ENCODE measurements around the gene C3. TPM values are rescaled to one million over a fixed set of nuclear protein-coding genes. Genes with fewer than 3 reads are reported as not detected.

Gene C3
- total RNA-seq, 1 donor from 2014 or later: 1.5 TPM

DNA sequence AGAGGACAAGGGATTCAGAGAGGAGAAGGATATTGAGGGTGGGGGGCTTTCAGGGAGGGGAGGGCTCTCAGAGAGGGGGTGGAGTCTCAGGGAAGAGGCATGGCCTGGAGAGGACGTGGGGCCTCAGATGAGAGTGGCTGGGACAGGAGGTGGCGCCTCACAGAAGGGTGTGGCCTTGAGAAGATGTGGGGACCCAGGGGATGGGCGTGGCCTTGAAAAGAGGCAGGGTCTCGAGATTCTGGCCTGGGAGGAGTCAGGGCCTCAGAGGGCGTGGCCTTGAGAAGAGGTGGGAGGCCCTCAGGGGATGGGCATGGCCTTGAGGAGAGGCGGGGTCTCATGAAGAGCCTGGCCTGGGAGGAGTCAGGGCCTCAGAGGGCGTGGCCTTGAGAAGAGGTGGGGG, 26.8 kb downstream of the C3 start:
- no peak overlapping the region for H3K4me2 ChIP-seq
- H3K4me1 Mint-ChIP-seq: no peaks in the 10 kb centered on the region
- no peaks in the 10 kb centered on the region for H3K9me3 ChIP-seq (ENCODE audit: low read depth)
- H3K27me3 Mint-ChIP-seq (ENCODE audit: insufficient read depth, low read depth): peaks cover 2% of the 10 kb centered on the region
- H3K27me3 ChIP-seq: no peaks in the 10 kb centered on the region
- no peaks in the 10 kb centered on the region for H3K36me3 ChIP-seq
- no peak overlapping the region for H3K27ac ChIP-seq
- H3K9me3 Mint-ChIP-seq: peaks cover 5% of the 10 kb centered on the region
- H3K9ac ChIP-seq: no peak overlapping the region
- H2AFZ ChIP-seq (replicated peaks): no peak overlapping the region
- no peaks in the 10 kb centered on the region for H3K79me2 ChIP-seq (ENCODE audit: low read depth)
- no peaks in the 10 kb centered on the region for H3K4me1 ChIP-seq
- DNase-seq (ENCODE audit: low spot score): no peak
- no peaks in the 10 kb centered on the region for H3K36me3 Mint-ChIP-seq
- no peak overlapping the region for H3K4me3 ChIP-seq
- no peaks in the 10 kb centered on the region for H3F3A ChIP-seq (ENCODE audit: low read depth)
- no peak for TF ChIP-seq EZH2 (IDR thresholded peaks at IDR 0.05)
- TF ChIP-seq, protein P1, sequence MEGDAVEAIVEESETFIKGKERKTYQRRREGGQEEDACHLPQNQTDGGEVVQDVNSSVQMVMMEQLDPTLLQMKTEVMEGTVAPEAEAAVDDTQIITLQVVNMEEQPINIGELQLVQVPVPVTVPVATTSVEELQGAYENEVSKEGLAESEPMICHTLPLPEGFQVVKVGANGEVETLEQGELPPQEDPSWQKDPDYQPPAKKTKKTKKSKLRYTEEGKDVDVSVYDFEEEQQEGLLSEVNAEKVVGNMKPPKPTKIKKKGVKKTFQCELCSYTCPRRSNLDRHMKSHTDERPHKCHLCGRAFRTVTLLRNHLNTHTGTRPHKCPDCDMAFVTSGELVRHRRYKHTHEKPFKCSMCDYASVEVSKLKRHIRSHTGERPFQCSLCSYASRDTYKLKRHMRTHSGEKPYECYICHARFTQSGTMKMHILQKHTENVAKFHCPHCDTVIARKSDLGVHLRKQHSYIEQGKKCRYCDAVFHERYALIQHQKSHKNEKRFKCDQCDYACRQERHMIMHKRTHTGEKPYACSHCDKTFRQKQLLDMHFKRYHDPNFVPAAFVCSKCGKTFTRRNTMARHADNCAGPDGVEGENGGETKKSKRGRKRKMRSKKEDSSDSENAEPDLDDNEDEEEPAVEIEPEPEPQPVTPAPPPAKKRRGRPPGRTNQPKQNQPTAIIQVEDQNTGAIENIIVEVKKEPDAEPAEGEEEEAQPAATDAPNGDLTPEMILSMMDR (IDR thresholded peaks at IDR 0.05): no peak
- no peak overlapping the region for H3K27ac Mint-ChIP-seq
- H4K20me1 ChIP-seq (ENCODE audit: low read depth): no peaks in the 10 kb centered on the region
- H3K4me3 Mint-ChIP-seq: no peak overlapping the region

DNA sequence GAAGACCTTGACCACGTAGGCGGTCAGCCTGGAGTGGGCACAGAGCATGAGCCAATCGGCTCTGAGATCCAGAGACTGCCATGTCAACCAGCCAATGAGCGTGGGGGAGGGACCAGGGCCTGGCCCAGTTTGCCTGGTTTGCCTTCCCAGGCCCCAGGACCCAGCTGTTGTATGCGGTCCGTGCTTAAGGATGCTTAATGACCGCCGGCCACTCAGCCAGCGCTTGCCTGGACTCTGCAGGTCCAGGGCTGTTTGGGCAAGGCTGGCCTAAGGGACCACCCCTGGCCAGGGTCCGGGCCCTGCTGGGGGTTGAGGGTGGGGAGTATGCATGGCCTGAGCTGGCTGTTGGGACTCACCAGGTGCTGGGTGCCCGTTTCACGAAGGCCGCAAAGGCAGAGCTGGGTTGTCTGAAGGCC, 27.4 kb downstream of the C3 start:
- Histone ChIP-seq H4K20me1 (ENCODE audit: low read depth) (no peaks in the 10 kb centered on the region), H3K79me2 (ENCODE audit: low read depth) (no peaks in the 10 kb centered on the region), H3K9ac (no peak overlapping the region), H3K27me3 (no peaks in the 10 kb centered on the region), H3K4me3 (no peak overlapping the region), H3K4me1 (no peaks in the 10 kb centered on the region), H3K27ac (no peak overlapping the region), H3K4me2 (no peak overlapping the region), H3K36me3 (no peaks in the 10 kb centered on the region), H3F3A (ENCODE audit: low read depth) (no peaks in the 10 kb centered on the region), H3K9me3 (ENCODE audit: low read depth) (no peaks in the 10 kb centered on the region), H2AFZ (replicated peaks) (no peak overlapping the region)
- peaks cover 2% of the 10 kb centered on the region for H3K27me3 Mint-ChIP-seq (ENCODE audit: insufficient read depth, low read depth)
- no peak overlapping the region for H3K27ac Mint-ChIP-seq
- DNase-seq (ENCODE audit: low spot score): no peak
- TF ChIP-seq, protein P1 (IDR thresholded peaks at IDR 0.05): no peak
- TF ChIP-seq EZH2 (IDR thresholded peaks at IDR 0.05): no peak
- H3K36me3 Mint-ChIP-seq: no peaks in the 10 kb centered on the region
- no peak overlapping the region for H3K4me3 Mint-ChIP-seq
- H3K4me1 Mint-ChIP-seq: no peaks in the 10 kb centered on the region
- peaks cover 3% of the 10 kb centered on the region for H3K9me3 Mint-ChIP-seq

DNA sequence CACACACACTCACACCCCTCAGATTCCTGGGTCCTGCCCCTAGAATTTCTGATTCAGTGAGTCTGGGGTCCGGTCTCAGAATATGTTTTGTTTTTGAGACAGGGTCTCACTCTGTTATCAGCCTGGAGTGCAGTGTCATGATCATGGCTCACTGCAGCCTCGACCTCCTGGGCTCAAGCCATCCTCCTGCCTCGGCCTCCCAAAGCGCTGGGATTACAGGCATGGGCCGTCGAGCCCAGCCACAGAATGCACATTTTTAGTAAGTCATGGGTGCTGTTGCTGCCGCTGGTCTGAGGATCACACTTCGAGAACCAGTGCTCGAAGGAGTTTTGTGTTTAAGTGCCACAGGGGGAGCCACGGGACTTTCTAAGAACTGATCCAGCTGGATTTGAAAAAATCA, 28.4 kb downstream of the C3 start:
- Histone ChIP-seq H3K79me2 (ENCODE audit: low read depth) (no peaks in the 10 kb centered on the region), H4K20me1 (ENCODE audit: low read depth) (no peaks in the 10 kb centered on the region), H3K9me3 (ENCODE audit: low read depth) (no peaks in the 10 kb centered on the region), H3K4me2 (no peak overlapping the region), H3K27me3 (no peaks in the 10 kb centered on the region), H3K9ac (no peak overlapping the region), H3K4me3 (no peak overlapping the region), H3K36me3 (no peaks in the 10 kb centered on the region), H3F3A (ENCODE audit: low read depth) (no peaks in the 10 kb centered on the region), H2AFZ (replicated peaks) (no peak overlapping the region), H3K4me1 (no peaks in the 10 kb centered on the region), H3K27ac (no peak overlapping the region)
- H3K9me3 Mint-ChIP-seq: peaks cover 3% of the 10 kb centered on the region
- H3K27ac Mint-ChIP-seq: peak overlapping the region; percentile 25
- H3K4me1 Mint-ChIP-seq: no peaks in the 10 kb centered on the region
- H3K36me3 Mint-ChIP-seq: no peaks in the 10 kb centered on the region
- no peak overlapping the region for H3K4me3 Mint-ChIP-seq
- no peaks in the 10 kb centered on the region for H3K27me3 Mint-ChIP-seq (ENCODE audit: insufficient read depth, low read depth)
- no peak for TF ChIP-seq EZH2phosphoT487 (IDR thresholded peaks at IDR 0.05)
- TF ChIP-seq, protein P1 (IDR thresholded peaks at IDR 0.05): no peak
- DNase-seq (ENCODE audit: low spot score): no peak

DNA sequence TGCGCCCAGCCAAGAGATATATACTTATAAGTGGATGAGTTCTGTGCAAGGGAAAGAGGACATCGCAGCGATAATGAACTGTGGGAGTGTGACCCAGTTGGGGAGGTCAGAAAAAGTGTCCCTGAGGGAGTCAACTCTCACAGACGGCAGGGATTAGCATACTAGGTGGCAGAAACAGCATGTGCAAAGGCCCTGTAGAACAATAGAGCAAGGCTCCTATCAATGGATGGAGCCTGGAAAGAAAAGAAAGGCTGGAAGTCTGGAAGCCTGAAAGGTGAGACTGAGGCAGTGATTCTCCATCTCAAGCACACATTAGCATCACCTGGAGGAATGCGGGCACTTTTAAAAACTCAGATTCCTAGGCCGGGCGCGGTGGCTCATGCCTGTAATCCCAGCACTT, 29.1 kb downstream of the C3 start:
- Histone ChIP-seq H3K27me3 (no peaks in the 10 kb centered on the region), H3F3A (ENCODE audit: low read depth) (no peaks in the 10 kb centered on the region), H2AFZ (replicated peaks) (no peak overlapping the region), H3K4me1 (no peaks in the 10 kb centered on the region), H4K20me1 (ENCODE audit: low read depth) (no peaks in the 10 kb centered on the region), H3K4me3 (no peak overlapping the region), H3K27ac (no peak overlapping the region), H3K79me2 (ENCODE audit: low read depth) (no peaks in the 10 kb centered on the region), H3K9me3 (ENCODE audit: low read depth) (no peaks in the 10 kb centered on the region), H3K4me2 (no peak overlapping the region), H3K9ac (no peak overlapping the region), H3K36me3 (no peaks in the 10 kb centered on the region)
- H3K4me3 Mint-ChIP-seq: no peak overlapping the region
- H3K9me3 Mint-ChIP-seq: peaks cover 3% of the 10 kb centered on the region
- H3K27me3 Mint-ChIP-seq (ENCODE audit: insufficient read depth, low read depth): no peaks in the 10 kb centered on the region
- H3K27ac Mint-ChIP-seq: no peak overlapping the region
- H3K4me1 Mint-ChIP-seq: no peaks in the 10 kb centered on the region
- TF ChIP-seq EZH2phosphoT487 (IDR thresholded peaks at IDR 0.05): no peak
- TF ChIP-seq, protein P1 (IDR thresholded peaks at IDR 0.05): no peak
- no peak for TF ChIP-seq EZH2 (IDR thresholded peaks at IDR 0.05)
- no peak for DNase-seq (ENCODE audit: low spot score)
- no peaks in the 10 kb centered on the region for H3K36me3 Mint-ChIP-seq
